ENCODE results near the gene ALKBH3.

GRCh38 chr11:43936076-43936475, 55.4 kb downstream of the ALKBH3 start:
- no peak for TF ChIP-seq POLR2AphosphoS5 (IDR thresholded peaks at IDR 0.05; ENCODE audit: borderline replicate concordance, low read depth, low read length)
- no peak for TF ChIP-seq EZH2 (IDR thresholded peaks at IDR 0.05)
- no peak for TF ChIP-seq FOXP2 (optimal IDR thresholded peaks at IDR 0.05; ENCODE audit: control extremely low read depth, extremely low read length, insufficient read depth)

Measured in SK-N-MC (cell line).